Adipose tissue (tissue), 3 donors: ENCODE results near the gene PADI2. TPM values are rescaled to one million over a fixed set of nuclear protein-coding genes. Genes with fewer than 3 reads are reported as not detected.

Experiments
- H3K27ac ChIP-seq: one replicate; pipeline ENCODE4 v1.5.1; 2013; ENCODE audit warnings: low read depth, low read length
- WGBS, 3 donors: extraction: QIAGEN DNeasy Blood & Tissue Kit; methylation state at CpG; one replicate each; pipeline ENCODE4 v1.1.7; 2013; 5-methylcytosine and 5-hydroxymethylcytosine counted together
- polyA plus RNA-seq, 3 donors: library from polyadenylated mRNA; stranded (reverse); fragments of 200-250 nt; gene quantifications; one replicate each; pipeline ENCODE4 v1.2.3, GENCODE V29; 2013
- donor health status: healthy with polysubstance abuse.
- donor health status: Bipolar disorder and iron deficiency.
- donor health status: healthy.

Gene PADI2
- polyA plus RNA-seq, 3 donors: 1.2 to 4.3 (median 4.2) TPM

- 73 to 93% (median 92%) methylated on average over 3 of the region's 3 CpGs for WGBS, 3 donors
Measured at GRCh38 chr1:17143760-17144159, 24.5 kb upstream of the PADI2 start.

DNA sequence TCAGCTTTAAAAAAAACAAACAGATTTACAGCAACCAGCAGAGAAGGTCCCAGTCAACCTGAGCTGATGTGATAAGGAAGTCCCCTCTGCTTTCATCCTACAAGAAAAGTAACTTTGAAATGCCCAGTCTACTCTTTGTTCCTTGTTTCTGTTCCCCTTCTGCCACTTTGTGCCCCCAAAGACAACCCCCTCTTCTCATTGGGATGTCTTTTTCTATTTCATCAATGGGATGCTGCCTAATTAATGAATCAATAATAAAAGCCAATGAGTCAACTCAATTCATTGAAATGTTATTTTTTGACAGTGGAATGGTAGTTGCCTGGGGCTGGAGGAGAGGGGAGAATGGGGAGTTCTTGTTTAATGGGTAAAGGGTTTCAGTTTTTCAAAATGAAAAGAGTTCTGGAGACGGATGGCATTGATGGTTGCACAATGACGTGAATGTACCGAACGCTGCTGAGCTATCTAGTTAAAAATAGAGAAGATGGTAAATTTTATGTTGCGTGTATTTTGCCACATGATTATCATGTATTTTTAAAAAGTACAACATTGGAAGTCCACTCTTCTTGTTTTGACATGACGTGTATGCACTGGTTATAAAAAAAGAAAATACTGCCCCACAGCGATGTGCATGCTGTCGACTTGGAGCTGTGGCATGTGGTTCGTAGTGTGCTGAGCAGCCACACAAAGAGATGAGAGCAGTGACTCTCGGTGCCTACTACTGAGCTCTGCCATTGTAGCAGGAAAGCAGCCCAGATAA lies 22.4 kb upstream of the PADI2 start:
- WGBS, 3 donors: 77 to 79% (median 78%) methylated on average over 10 of the region's 10 CpGs
- H3K27ac ChIP-seq: no peak overlapping the region

More at GRCh38 chr1:17143760-17144159, 24.5 kb upstream of the PADI2 start:
- no peak overlapping the region for H3K27ac ChIP-seq

GRCh38 chr1:17140279-17140678 lies 21.0 kb upstream of the PADI2 start:
- WGBS, 3 donors: 27 to 47% (median 47%) methylated on average over 1 of the region's 1 CpG
- no peak overlapping the region for H3K27ac ChIP-seq

DNA sequence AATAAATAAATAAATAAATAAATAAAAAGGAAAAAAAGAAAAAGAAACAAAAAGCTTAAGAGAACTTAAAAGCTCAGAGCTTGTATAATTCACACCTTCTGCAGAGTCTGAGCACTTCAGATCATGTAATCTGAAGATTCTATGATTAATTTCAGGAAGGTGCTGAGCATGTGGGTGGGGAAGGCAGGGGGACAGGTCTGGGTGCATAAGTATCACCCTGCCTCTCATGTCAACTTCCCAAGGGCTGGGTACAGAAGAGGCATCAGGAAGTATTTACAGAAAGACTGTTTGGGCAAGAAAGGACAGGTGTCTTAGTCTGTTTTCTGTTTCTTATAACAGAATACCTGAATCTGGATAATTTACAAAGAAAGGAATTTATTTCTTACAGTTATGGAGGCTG lies 20.4 kb upstream of the PADI2 start:
- H3K27ac ChIP-seq: no peak overlapping the region

DNA sequence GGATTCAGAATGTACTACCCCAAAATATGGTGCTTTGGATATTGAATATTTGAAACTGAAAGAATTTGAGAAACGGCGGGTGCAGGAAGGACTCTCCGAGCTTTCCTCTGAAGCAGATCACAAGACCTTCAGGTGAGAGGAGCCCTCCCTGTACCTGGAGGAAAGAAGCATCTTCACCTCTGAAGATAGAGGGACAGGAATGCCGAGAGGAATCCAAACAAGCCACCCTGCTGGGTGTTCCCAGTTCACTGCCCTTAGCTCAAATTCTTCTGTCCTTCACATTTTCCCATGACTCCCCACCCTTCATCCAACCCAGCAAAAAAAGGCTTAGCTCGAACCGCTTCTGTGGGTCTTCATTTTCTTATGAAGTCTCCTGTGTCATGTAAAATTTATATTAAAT lies 18.2 kb upstream of the PADI2 start:
- WGBS, 3 donors: 44 to 66% (median 58%) methylated on average over 6 of the region's 6 CpGs
- H3K27ac ChIP-seq: no peak overlapping the region

- WGBS, 3 donors: 76 to 80% (median 77%) methylated on average over 8 of the region's 8 CpGs
- H3K27ac ChIP-seq: no peak overlapping the region
Measured at GRCh38 chr1:17136936-17137335, 17.7 kb upstream of the PADI2 start.

DNA sequence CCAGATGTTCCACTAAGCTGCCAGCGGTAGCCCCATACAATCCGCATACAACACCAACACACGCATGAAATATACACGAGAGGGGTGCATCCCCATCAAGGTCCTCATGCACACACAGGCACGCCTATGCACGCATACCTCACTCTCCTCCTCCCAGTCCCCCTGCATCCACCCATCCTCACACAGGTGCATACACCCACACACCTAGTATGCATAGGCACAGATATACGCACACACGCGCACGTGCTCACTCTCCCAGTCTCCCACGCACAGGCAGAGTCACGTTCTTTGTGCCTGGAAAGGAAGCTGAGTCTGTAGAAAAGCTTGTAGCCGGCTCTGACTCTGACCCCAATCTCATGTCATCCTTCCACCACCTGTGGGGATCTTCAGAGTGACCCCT lies 16.9 kb upstream of the PADI2 start:
- H3K27ac ChIP-seq: no peak overlapping the region
- WGBS, 3 donors: 79 to 83% (median 83%) methylated on average over 13 of the region's 13 CpGs

GRCh38 chr1:17135530-17135929 lies 16.3 kb upstream of the PADI2 start:
- WGBS, 3 donors: 34 to 68% (median 51%) methylated on average over 5 of the region's 5 CpGs
- H3K27ac ChIP-seq: no peak overlapping the region

GRCh38 chr1:17134724-17135123 lies 15.5 kb upstream of the PADI2 start:
- H3K27ac ChIP-seq: no peak overlapping the region
- WGBS, 3 donors: 90 to 97% (median 96%) methylated on average over 7 of the region's 7 CpGs

- no peak overlapping the region for H3K27ac ChIP-seq
- 63 to 83% (median 77%) methylated on average over 4 of the region's 4 CpGs for WGBS, 3 donors
Measured at GRCh38 chr1:17134034-17134433, 14.8 kb upstream of the PADI2 start.

GRCh38 chr1:17130138-17130635 lies 10.9 kb upstream of the PADI2 start:
- no peak overlapping the region for H3K27ac ChIP-seq
- 73 to 82% (median 73%) methylated on average over 3 of the region's 3 CpGs for WGBS, 3 donors

- 10 to 44% (median 15%) methylated on average over 5 of the region's 5 CpGs for WGBS, 3 donors
Measured at GRCh38 chr1:17128361-17128760, 9.1 kb upstream of the PADI2 start.

GRCh38 chr1:17125756-17126237 lies 6.5 kb upstream of the PADI2 start:
- 13 to 16% (median 13%) methylated on average over 16 of the region's 16 CpGs for WGBS, 3 donors
- H3K27ac ChIP-seq: no peak overlapping the region

More at GRCh38 chr1:17128361-17128760, 9.1 kb upstream of the PADI2 start:
- peak overlapping the region; percentile 9 for H3K27ac ChIP-seq

DNA sequence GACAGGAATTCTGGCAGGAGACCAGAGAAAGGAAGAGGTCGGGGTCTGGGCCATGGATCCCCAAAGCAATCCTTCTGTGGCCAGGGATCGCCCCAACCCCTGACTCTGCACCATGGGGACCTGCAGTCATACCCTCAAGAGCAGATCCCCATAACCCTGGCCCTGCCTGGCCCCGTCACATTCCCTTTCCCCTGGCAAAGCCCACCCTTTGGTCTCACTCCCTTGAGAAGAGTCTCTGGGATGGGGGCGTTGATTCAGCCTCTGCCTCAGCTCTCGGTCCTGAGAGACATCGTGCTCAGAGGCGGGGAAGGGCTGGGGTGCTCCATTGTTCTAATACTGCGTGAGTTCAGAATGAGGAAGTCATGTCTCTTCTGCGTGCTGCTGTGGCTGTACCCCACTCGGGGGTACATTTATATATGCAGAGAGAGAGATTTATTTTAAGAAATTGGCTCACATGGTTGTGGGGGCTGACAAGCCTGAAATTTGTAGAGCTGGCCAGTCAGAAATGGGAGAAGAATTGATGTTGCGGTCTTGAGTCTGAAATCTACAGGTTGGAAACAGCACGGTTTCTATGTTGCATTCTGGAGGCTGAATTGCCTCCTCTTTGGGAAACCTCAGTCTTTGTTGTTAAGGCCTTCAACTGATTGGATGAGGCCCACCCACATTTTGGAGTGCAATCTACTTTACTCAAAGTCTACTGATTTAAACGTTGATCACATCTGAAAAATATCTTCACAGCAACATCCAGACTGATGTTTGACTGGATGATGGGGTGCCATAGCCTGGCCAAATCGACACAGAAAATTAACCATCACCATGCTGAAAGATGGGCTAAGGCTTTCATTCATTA lies 4.2 kb upstream of the PADI2 start:
- no peak overlapping the region for H3K27ac ChIP-seq
- 59 to 76% (median 59%) methylated on average over 14 of the region's 14 CpGs for WGBS, 3 donors

- no peak overlapping the region for H3K27ac ChIP-seq
- 42 to 45% (median 44%) methylated on average over 9 of the region's 9 CpGs for WGBS, 3 donors
Measured at GRCh38 chr1:17122521-17123164, 3.4 kb upstream of the PADI2 start.

DNA sequence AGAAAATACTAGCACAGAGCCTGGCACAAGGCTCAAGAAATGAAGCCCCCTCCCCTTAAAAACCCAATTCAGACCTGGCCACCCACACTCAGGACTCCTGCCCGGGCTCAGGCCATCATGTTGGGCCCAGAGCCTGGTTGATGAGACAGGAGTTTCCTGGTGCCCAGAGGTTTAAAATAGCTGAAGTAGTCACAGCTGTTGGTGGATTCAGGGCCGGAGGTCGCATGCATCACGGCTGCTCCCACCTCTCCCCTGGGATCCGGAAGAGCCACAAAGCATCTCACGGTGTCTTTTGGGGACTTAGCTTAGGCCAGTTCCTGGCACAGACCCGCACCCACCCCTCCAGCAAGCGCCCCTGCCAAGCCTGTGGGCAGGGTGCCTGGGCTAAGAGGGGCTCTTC lies 2.6 kb upstream of the PADI2 start:
- no peak overlapping the region for H3K27ac ChIP-seq
- WGBS, 3 donors: 59 to 79% (median 74%) methylated on average over 8 of the region's 8 CpGs

DNA sequence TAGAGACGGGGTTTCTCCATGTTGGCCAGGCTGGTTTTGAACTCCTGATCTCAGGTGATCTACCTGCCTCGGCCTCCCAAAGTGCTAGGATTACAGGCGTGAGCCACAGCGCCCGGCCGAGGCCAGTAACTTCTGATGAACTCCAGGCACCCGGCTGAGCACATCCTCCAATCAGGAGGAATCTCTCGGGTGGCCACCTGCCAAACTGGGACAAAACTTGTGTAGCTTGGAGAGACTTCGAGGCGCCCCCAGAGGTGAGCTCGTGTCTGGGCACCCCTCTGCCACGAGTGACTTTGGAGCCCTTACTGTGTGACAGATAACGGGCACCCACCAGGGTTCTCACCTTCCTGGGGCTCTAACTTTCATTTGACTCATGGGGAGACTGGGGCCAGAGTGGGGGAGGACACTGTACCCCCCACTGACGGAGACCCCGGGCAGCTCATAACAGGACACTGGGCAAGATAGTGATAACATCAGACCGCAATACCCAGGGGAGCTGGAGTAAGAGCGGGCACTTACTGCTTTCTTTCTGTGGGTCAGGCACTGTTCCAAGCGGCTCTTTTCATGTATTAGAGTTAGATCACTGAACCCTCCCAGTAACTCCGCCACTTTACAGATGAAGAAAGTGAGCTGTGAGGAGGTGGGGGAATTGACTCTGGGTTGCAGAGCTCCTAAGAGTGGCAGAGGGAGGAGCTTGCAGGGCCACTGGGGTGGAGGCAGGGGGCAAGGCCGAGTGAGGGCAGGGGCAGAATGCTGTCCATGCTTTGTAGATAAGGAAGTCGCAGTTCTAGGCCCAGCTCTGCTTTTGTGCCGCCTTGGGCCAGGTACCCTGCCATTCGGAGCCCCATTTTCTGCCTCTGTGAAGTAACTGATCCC lies 1.9 kb upstream of the PADI2 start:
- no peak overlapping the region for H3K27ac ChIP-seq
- 65 to 82% (median 72%) methylated on average over 23 of the region's 23 CpGs for WGBS, 3 donors

- no peak overlapping the region for H3K27ac ChIP-seq
- WGBS, 3 donors: 88 to 100% (median 93%) methylated on average over 5 of the region's 5 CpGs
Measured at GRCh38 chr1:17120481-17120877, 1.2 kb upstream of the PADI2 start.
